Measurements from ENCODE around the gene CALN1. TPM values are rescaled to one million over a fixed set of nuclear protein-coding genes. Genes with fewer than 3 reads are reported as not detected.

CALN1 gene
- total and polyA plus RNA-seq, 4 donors: 0.02 to 0.91 (median 0.03) TPM

DNA sequence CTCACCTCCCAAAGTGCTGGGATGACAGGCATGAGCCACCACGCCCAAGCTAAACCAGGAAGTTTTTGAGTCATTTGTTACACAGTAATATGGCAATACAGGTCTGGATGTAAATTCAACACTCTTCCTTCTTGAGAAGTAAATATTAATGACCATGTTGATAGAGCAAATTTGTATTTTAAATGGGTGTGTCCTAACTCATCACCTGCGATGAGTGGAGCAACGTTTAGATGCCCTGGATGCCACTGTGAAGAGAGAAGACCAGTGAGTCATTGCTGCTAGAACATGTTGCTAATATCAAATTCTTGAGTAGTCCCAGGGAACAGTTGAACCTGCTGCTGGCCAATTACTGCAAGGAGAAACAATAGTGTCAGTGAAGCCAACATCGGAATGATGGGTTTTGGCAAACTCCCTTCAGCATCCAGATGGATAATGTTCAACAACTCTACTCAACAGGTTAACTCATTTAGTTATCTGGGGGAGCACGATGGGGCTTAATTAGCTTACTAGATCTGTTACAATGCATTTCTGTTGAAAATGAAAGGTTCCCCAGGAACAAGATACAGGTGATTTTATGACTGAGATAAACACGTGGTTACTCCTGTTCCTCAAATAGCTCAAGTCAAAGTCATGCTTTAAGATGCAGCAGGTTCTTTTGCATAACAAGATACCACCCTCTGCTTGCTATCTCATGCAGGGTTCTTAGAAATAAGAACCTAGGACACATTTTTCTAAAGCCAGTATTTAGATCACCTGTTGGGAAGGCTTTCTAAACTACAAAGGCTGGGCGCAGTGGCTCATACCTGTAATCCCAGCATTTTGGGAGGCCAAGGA, 146.8 kb downstream of the CALN1 start:
- 74 to 79% methylated on average over 7 of the region's 7 CpGs for whole genome bisulfite sequencing, 2 donors
- ATAC-seq (ENCODE audit: insufficient read depth, low FRiP score) (no peak), DNase-seq (no peak)
- Histone ChIP-seq H3K4me1 (ENCODE audit: control insufficient read depth in 5 of 5, insufficient read depth in 5 of 5, low read length in 5 of 5) (no peaks in the 10 kb centered on the region), H3K9me3 (ENCODE audit: control insufficient read depth in 4 of 4, insufficient read depth in 3 of 4, low read length in 3 of 4) (peaks cover 0 to 2% (median 0%) of the 10 kb centered on the region in 4 donors), H3K4me3 (no peak overlapping the region), H3K36me3 (ENCODE audit: control insufficient read depth in 4 of 4, insufficient read depth in 4 of 4, low read length in 4 of 4) (no peaks in the 10 kb centered on the region), H3K27ac (ENCODE audit: low read depth in 1 of 2, low read length in 1 of 2) (no peak overlapping the region), H3K9ac (ENCODE audit: insufficient read depth in 1 of 2, low read length in 2 of 2) (no peak overlapping the region), H3K27me3 (ENCODE audit: control insufficient read depth in 3 of 3, insufficient read depth in 3 of 3, low read length in 2 of 3) (no peaks in the 10 kb centered on the region)
- TF ChIP-seq, protein P1, sequence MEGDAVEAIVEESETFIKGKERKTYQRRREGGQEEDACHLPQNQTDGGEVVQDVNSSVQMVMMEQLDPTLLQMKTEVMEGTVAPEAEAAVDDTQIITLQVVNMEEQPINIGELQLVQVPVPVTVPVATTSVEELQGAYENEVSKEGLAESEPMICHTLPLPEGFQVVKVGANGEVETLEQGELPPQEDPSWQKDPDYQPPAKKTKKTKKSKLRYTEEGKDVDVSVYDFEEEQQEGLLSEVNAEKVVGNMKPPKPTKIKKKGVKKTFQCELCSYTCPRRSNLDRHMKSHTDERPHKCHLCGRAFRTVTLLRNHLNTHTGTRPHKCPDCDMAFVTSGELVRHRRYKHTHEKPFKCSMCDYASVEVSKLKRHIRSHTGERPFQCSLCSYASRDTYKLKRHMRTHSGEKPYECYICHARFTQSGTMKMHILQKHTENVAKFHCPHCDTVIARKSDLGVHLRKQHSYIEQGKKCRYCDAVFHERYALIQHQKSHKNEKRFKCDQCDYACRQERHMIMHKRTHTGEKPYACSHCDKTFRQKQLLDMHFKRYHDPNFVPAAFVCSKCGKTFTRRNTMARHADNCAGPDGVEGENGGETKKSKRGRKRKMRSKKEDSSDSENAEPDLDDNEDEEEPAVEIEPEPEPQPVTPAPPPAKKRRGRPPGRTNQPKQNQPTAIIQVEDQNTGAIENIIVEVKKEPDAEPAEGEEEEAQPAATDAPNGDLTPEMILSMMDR (IDR thresholded peaks at IDR 0.05; ENCODE audit: control extremely low read depth, extremely low read depth): no peak

DNA sequence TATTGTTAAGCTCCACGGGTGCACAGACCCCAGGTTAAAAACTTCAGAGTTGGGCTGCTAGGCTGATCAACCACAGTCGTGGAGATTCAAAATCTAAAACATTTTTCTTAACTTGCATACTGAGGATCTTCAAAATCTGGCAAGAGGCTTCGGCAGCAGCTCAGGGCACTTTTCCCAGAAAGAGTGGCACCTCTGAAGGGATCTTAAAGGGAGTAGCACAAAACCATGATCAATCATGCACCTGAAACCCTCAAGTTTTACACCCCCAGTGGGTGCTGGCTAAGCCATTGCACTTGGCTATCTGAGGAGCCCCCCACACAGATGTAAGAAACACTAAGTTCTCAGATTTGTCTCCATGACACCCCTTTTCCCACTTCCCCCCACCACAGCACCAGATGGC, 151.7 kb downstream of the CALN1 start:
- Histone ChIP-seq H3K9ac (ENCODE audit: insufficient read depth in 1 of 2, low read length in 2 of 2) (no peak overlapping the region), H3K4me1 (ENCODE audit: control insufficient read depth in 5 of 5, insufficient read depth in 5 of 5, low read length in 5 of 5) (no peaks in the 10 kb centered on the region), H3K27me3 (ENCODE audit: control insufficient read depth in 3 of 3, insufficient read depth in 3 of 3, low read length in 2 of 3) (no peaks in the 10 kb centered on the region), H3K9me3 (ENCODE audit: control insufficient read depth in 4 of 4, insufficient read depth in 3 of 4, low read length in 3 of 4) (peaks cover 0 to 2% (median 0%) of the 10 kb centered on the region in 4 donors), H3K36me3 (ENCODE audit: control insufficient read depth in 4 of 4, insufficient read depth in 4 of 4, low read length in 4 of 4) (no peaks in the 10 kb centered on the region), H3K27ac (ENCODE audit: low read depth in 1 of 2, low read length in 1 of 2) (no peak overlapping the region), H3K4me3 (no peak overlapping the region)
- WGBS, 2 donors: 52 to 71% methylated on average over 3 of the region's 3 CpGs
- DNase-seq: no peak
- TF ChIP-seq, protein P1 (IDR thresholded peaks at IDR 0.05; ENCODE audit: control extremely low read depth, extremely low read depth): no peak
- ATAC-seq (ENCODE audit: insufficient read depth, low FRiP score): no peak

DNA sequence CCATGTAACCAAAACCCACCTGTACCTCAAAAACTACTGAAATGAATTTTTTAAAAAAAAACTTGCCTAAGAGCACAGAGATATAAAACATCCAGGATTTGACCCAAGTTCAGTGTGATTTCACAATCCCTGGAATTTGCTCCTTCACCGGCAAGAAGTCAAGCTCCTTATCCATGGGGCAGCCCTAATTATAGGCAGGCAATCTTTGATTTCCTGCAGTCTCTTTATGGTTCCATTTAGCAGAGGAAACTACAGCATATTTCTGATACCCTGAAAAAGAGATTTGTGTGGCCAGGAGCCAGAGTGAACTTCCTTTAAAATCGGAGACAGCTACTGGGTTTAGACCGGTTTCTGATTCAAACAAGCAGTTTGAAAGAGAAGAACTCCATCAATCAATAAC, 154.1 kb downstream of the CALN1 start:
- Histone ChIP-seq H3K9ac (ENCODE audit: insufficient read depth in 1 of 2, low read length in 2 of 2) (no peak overlapping the region), H3K36me3 (ENCODE audit: control insufficient read depth in 4 of 4, insufficient read depth in 4 of 4, low read length in 4 of 4) (no peaks in the 10 kb centered on the region), H3K9me3 (ENCODE audit: control insufficient read depth in 4 of 4, insufficient read depth in 3 of 4, low read length in 3 of 4) (peaks cover 0 to 2% (median 0%) of the 10 kb centered on the region in 4 donors), H3K27me3 (ENCODE audit: control insufficient read depth in 3 of 3, insufficient read depth in 3 of 3, low read length in 2 of 3) (no peaks in the 10 kb centered on the region), H3K27ac (ENCODE audit: low read depth in 1 of 2, low read length in 1 of 2) (no peak overlapping the region), H3K4me1 (ENCODE audit: control insufficient read depth in 5 of 5, insufficient read depth in 5 of 5, low read length in 5 of 5) (no peaks in the 10 kb centered on the region), H3K4me3 (no peak overlapping the region)
- TF ChIP-seq, protein P1 (IDR thresholded peaks at IDR 0.05; ENCODE audit: control extremely low read depth, extremely low read depth): no peak
- ATAC-seq (ENCODE audit: insufficient read depth, low FRiP score) (no peak), DNase-seq (no peak)
- 50 to 54% methylated on average over 3 of the region's 3 CpGs for WGBS, 2 donors
